Gastroesophageal sphincter (tissue), 3 donors: ENCODE results near the gene ELMO3.

Source experiments
- POLR2AphosphoS5 ChIP-seq: sonication (generic); formaldehyde crosslinking; IDR thresholded peaks from one replicate; pipeline ENCODE4 v1.6.1; 2017; ENCODE audit warnings: antibody characterized with exemption
- TF ChIP-seq, protein P1 (sequence below), 4 experiments: fragments of 200-600 bp in 2 of 4; fragments of 450-650 bp in 2 of 4; sonication (generic) in 1 of 4; IDR thresholded peaks; one replicate each; pipeline ENCODE4 v1.5.1; 2017 to 2019; ENCODE audit warnings: antibody characterized with exemption in 4 of 4, mild to moderate bottlenecking in 2 of 4, moderate library complexity in 2 of 4

DNA sequence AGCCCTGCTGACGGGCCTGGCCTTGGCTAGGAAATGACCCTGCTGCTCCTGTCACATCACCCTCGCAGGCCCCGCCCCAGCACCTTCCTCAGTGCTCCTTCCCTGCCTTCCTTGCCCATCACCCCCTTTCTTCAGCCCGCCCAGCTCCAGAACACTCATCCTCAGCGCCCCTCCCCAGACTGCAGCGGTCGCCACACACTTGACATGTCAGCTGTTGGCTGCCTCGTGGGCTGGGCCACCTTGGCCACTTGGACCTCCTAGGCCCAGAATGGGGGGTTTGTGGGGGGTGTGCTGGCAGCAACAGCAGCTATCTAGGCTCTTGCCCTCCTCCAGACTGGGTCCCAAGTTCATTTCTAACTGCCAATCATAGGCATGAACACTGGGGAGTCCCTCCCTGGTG, 10.6 kb downstream of the ELMO3 start:
- TF ChIP-seq, protein P1, sequence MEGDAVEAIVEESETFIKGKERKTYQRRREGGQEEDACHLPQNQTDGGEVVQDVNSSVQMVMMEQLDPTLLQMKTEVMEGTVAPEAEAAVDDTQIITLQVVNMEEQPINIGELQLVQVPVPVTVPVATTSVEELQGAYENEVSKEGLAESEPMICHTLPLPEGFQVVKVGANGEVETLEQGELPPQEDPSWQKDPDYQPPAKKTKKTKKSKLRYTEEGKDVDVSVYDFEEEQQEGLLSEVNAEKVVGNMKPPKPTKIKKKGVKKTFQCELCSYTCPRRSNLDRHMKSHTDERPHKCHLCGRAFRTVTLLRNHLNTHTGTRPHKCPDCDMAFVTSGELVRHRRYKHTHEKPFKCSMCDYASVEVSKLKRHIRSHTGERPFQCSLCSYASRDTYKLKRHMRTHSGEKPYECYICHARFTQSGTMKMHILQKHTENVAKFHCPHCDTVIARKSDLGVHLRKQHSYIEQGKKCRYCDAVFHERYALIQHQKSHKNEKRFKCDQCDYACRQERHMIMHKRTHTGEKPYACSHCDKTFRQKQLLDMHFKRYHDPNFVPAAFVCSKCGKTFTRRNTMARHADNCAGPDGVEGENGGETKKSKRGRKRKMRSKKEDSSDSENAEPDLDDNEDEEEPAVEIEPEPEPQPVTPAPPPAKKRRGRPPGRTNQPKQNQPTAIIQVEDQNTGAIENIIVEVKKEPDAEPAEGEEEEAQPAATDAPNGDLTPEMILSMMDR (IDR thresholded peaks at IDR 0.05): no peak
- no peak for TF ChIP-seq POLR2AphosphoS5
